Cardiac muscle cell (in vitro differentiated cells and primary cell): ENCODE measurements around the gene SRD5A1. TPM values are rescaled to one million over a fixed set of nuclear protein-coding genes. Genes with fewer than 3 reads are reported as not detected.

Experiments used
- DNase-seq, 2 donors: peaks; one replicate each; pipeline versions ENCODE4 v3.0.0 to v3.0.0-alpha.2; 2010 to 2017; ENCODE audit warnings: low read depth in 1 of 2, low spot score in 1 of 2
- H3K27ac ChIP-seq: fragments of 200-600 bp; sonication (generic); 2 replicates; pipeline ENCODE4 v1.5.1; 2016
- H3K27me3 ChIP-seq: fragments of 200-600 bp; sonication (generic); 2 replicates; pipeline ENCODE4 v1.6.0; 2016; ENCODE audit warnings: control low read depth
- H3K36me3 ChIP-seq: fragments of 200-600 bp; sonication (generic); 2 replicates; pipeline ENCODE4 v1.5.1; 2016; ENCODE audit warnings: control low read depth
- H3K4me1 ChIP-seq: fragments of 200-600 bp; sonication (generic); 2 replicates; pipeline ENCODE4 v1.8.1; 2017; ENCODE audit warnings: low read depth, mild to moderate bottlenecking, mixed run types
- H3K4me3 ChIP-seq: fragments of 200-600 bp; sonication (generic); 2 replicates; pipeline ENCODE4 v1.5.1; 2016; ENCODE audit warnings: mild to moderate bottlenecking
- H3K9me3 ChIP-seq: fragments of 200-600 bp; sonication (generic); 2 replicates; pipeline ENCODE4 v1.5.1; 2017; ENCODE audit warnings: low read depth, mild to moderate bottlenecking, control low read depth
- CTCF ChIP-seq: IDR thresholded peaks from 2 replicates; pipeline ENCODE4 v1.5.1; 2012; ENCODE audit warnings: low read depth, mild to moderate bottlenecking, low read length
- polyA plus RNA-seq: library from polyadenylated mRNA; unstranded; fragments of >200 nt; fragmentation: Nextera tagmentation; extraction: Ambion mirVana; gene quantifications from 2 replicates; pipeline ENCODE4 v1.2.1, GENCODE V29; 2016
- total RNA-seq: library from RNA; depleted of rRNA; stranded (reverse); fragments of >200 nt; gene quantifications from 2 replicates; pipeline ENCODE4 v1.2.3, GENCODE V29; 2016

The SRD5A1 gene
- total and polyA plus RNA-seq, 2 experiments from 2014 or later, result 20.1 to 29.9 TPM

GRCh38 chr5:6593148-6594016 is 39.9 kb upstream of the SRD5A1 start:
- Histone ChIP-seq H3K36me3 (no peaks in the 10 kb centered on the region), H3K27me3 (no peaks in the 10 kb centered on the region), H3K9me3 (no peaks in the 10 kb centered on the region), H3K4me3 (no peak overlapping the region), H3K4me1 (no peaks in the 10 kb centered on the region), H3K27ac (no peak overlapping the region)
- TF ChIP-seq CTCF, result no peak
- no peak for DNase-seq

- Histone ChIP-seq H3K27ac (no peak overlapping the region), H3K36me3 (peaks cover 1% of the 10 kb centered on the region), H3K9me3 (no peaks in the 10 kb centered on the region), H3K27me3 (no peaks in the 10 kb centered on the region), H3K4me3 (no peak overlapping the region), H3K4me1 (no peaks in the 10 kb centered on the region)
- no peak for TF ChIP-seq CTCF
- no peak for DNase-seq
These were observed 39.2 kb upstream of the SRD5A1 start for GRCh38 chr5:6594066-6594465.

- H3K9me3 ChIP-seq, result no peaks in the 10 kb centered on the region
- no peak overlapping the region for H3K4me3 ChIP-seq
- H3K27ac ChIP-seq, result no peak overlapping the region
- no peaks in the 10 kb centered on the region for H3K27me3 ChIP-seq
- DNase-seq, result no peak
- TF ChIP-seq CTCF, result no peak
- no peaks in the 10 kb centered on the region for H3K4me1 ChIP-seq
- H3K36me3 ChIP-seq, result peaks cover 12% of the 10 kb centered on the region
These were observed 37.8 kb upstream of the SRD5A1 start for GRCh38 chr5:6595405-6595804.

GRCh38 chr5:6596388-6596787 is 36.9 kb upstream of the SRD5A1 start:
- Histone ChIP-seq H3K36me3 (peaks cover 16% of the 10 kb centered on the region), H3K27ac (no peak overlapping the region)

DNA sequence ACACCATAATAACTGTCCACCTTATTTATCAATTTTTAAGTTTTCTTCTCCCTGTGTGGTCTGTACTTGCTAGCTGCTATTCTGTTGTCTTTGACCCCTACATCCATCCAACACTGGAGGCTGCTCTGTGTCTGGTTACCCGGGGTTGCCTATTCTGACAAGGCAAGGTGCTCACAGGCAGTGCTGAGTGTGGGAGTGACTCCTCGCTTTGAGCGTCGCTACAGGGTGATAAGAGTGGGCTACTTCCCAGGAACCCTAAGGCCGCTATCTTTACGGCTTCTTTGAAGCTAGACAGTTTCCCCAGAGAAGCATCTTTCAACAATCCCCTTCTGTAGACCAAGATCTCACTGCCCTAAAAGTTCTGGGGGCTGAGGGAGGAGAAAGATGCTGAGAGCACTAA is 35.7 kb upstream of the SRD5A1 start:
- H3K9me3 ChIP-seq, result no peaks in the 10 kb centered on the region
- TF ChIP-seq CTCF, result no peak
- no peak overlapping the region for H3K4me3 ChIP-seq
- H3K4me1 ChIP-seq, result no peaks in the 10 kb centered on the region
- H3K27me3 ChIP-seq, result no peaks in the 10 kb centered on the region
- DNase-seq, result no peak
- H3K36me3 ChIP-seq, result peaks cover 28% of the 10 kb centered on the region
- no peak overlapping the region for H3K27ac ChIP-seq

More at GRCh38 chr5:6596388-6596787, 36.9 kb upstream of the SRD5A1 start:
- Histone ChIP-seq H3K9me3 (no peaks in the 10 kb centered on the region), H3K27me3 (no peaks in the 10 kb centered on the region), H3K4me3 (no peak overlapping the region), H3K4me1 (no peaks in the 10 kb centered on the region)
- no peak for TF ChIP-seq CTCF
- no peak for DNase-seq
